Uterus (tissue), 2 donors: ENCODE results near the gene GMPR2.

Experiments
- POLR2A ChIP-seq, 2 donors: fragments of 450-650 bp; IDR thresholded peaks; one replicate each; pipeline ENCODE4 v1.6.1; 2016; ENCODE audit warnings: antibody characterized with exemption in 2 of 2, mild to moderate bottlenecking in 1 of 2, moderate library complexity in 1 of 2
- TF ChIP-seq, protein P1 (sequence below), 4 experiments: fragments of 200-600 bp in 2 of 4; fragments of 450-650 bp in 2 of 4; sonication (generic) in 2 of 4; IDR thresholded peaks; one replicate each; pipeline ENCODE4 v1.5.1; 2016 to 2019; ENCODE audit warnings: antibody characterized with exemption in 4 of 4, mild to moderate bottlenecking in 2 of 4, moderate library complexity in 1 of 4

- TF ChIP-seq, protein P1, sequence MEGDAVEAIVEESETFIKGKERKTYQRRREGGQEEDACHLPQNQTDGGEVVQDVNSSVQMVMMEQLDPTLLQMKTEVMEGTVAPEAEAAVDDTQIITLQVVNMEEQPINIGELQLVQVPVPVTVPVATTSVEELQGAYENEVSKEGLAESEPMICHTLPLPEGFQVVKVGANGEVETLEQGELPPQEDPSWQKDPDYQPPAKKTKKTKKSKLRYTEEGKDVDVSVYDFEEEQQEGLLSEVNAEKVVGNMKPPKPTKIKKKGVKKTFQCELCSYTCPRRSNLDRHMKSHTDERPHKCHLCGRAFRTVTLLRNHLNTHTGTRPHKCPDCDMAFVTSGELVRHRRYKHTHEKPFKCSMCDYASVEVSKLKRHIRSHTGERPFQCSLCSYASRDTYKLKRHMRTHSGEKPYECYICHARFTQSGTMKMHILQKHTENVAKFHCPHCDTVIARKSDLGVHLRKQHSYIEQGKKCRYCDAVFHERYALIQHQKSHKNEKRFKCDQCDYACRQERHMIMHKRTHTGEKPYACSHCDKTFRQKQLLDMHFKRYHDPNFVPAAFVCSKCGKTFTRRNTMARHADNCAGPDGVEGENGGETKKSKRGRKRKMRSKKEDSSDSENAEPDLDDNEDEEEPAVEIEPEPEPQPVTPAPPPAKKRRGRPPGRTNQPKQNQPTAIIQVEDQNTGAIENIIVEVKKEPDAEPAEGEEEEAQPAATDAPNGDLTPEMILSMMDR (IDR thresholded peaks at IDR 0.05): no peak
- TF ChIP-seq POLR2A (IDR thresholded peaks at IDR 0.05): no peak
Observed at GRCh38 chr14:24238527-24239037, 5.9 kb downstream of the GMPR2 start.
